HEK293 (cell line): ENCODE results near the gene ZRANB1.

Experiments
- CTCF ChIA-PET: fragments of 350-600 bp; formaldehyde crosslinking; extraction: SDS; loops from one replicate; lab custom pipeline; 2021; ENCODE audit warnings: antibody characterized with exemption; lab: Yijun Ruan, JAX
- POLR2A ChIA-PET: fragments of 300-600 bp; formaldehyde crosslinking; extraction: SDS; loops from one replicate; lab custom pipeline; 2020; ENCODE audit warnings: antibody characterized with exemption, inconsistent platforms; lab: Yijun Ruan, JAX
- H3K27ac ChIP-seq: fragments of 200-500 bp; sonication (Bioruptor generic); 2 replicates; pipeline ENCODE4 v1.5.1; 2014; ENCODE audit warnings: low read depth, low read length, control low read depth, inconsistent platforms; ENCODE audit errors: extremely low read depth
- H3K36me3 ChIP-seq, 2 experiments: fragments of 200-500 bp in 1 of 2; sonication (Bioruptor generic) in 1 of 2; 1 replicate in 1 of 2; 2 replicates in 1 of 2; pipeline ENCODE4 v1.5.1; 2014 to 2017; ENCODE audit warnings: inconsistent platforms in 2 of 2, low read length in 2 of 2; ENCODE audit not compliant: control insufficient read depth in 2 of 2, insufficient read depth in 1 of 2
- H3K4me1 ChIP-seq: fragments of 200-500 bp; sonication (Bioruptor generic); 2 replicates; pipeline ENCODE4 v1.5.1; 2014; ENCODE audit warnings: mild to moderate bottlenecking, low read length, inconsistent platforms; ENCODE audit not compliant: control insufficient read depth, insufficient read depth
- H3K4me3 ChIP-seq: 2 replicates; pipeline ENCODE4 v1.5.1; 2011; ENCODE audit warnings: low read depth, mild to moderate bottlenecking, control low read depth, low read length, moderate library complexity
- H3K9me3 ChIP-seq: fragments of 200-500 bp; sonication (Bioruptor generic); 2 replicates; pipeline ENCODE4 v1.5.1; 2014; ENCODE audit warnings: low read depth, low read length, inconsistent platforms; ENCODE audit not compliant: control insufficient read depth, insufficient read depth
- BCL11A ChIP-seq: fragments of 450-650 bp; formaldehyde crosslinking; IDR thresholded peaks from 2 replicates; pipeline ENCODE4 v1.5.1; 2016; ENCODE audit warnings: low read depth, missing biosample characterization, missing genetic modification characterization
- FEZF1 ChIP-seq: fragments of 450-650 bp; formaldehyde crosslinking; IDR thresholded peaks from 2 replicates; pipeline ENCODE4 v1.5.1; 2016; ENCODE audit warnings: missing biosample characterization, missing genetic modification characterization
- GLI2 ChIP-seq: fragments of 450-650 bp; formaldehyde crosslinking; IDR thresholded peaks from 2 replicates; pipeline ENCODE4; 2017; ENCODE audit warnings: missing biosample characterization, missing genetic modification characterization, low read depth, borderline replicate concordance
- IKZF3 ChIP-seq: fragments of 450-650 bp; IDR thresholded peaks from 2 replicates; pipeline ENCODE4 v1.5.0; 2018; ENCODE audit warnings: missing biosample characterization, mild to moderate bottlenecking, missing genetic modification characterization, moderate library complexity
- MEIS1 ChIP-seq: sonication (generic); formaldehyde crosslinking; IDR thresholded peaks from 2 replicates; pipeline ENCODE4 v1.8.1; 2022; ENCODE audit warnings: missing genetic modification reagents, mild to moderate bottlenecking, borderline replicate concordance
- OSR2 ChIP-seq: fragments of 450-650 bp; formaldehyde crosslinking; IDR thresholded peaks from 2 replicates; pipeline ENCODE4 v1.5.1; 2016; ENCODE audit warnings: missing biosample characterization, missing genetic modification characterization
- ZBTB20 ChIP-seq: fragments of 450-650 bp; formaldehyde crosslinking; IDR thresholded peaks from 2 replicates; pipeline ENCODE4 v1.5.1; 2016; ENCODE audit warnings: missing biosample characterization, missing genetic modification characterization
- ZNF132 ChIP-seq: fragments of 450-650 bp; formaldehyde crosslinking; IDR thresholded peaks from 2 replicates; pipeline ENCODE4 v1.5.1; 2017; ENCODE audit warnings: missing biosample characterization, missing genetic modification characterization, borderline replicate concordance
- ZNF239 ChIP-seq: fragments of 450-650 bp; formaldehyde crosslinking; IDR thresholded peaks from 2 replicates; pipeline ENCODE4 v1.5.1; 2016; ENCODE audit warnings: missing biosample characterization, missing genetic modification characterization
- ZNF416 ChIP-seq: fragments of 450-650 bp; formaldehyde crosslinking; IDR thresholded peaks from 2 replicates; pipeline ENCODE4 v1.5.1; 2016; ENCODE audit warnings: missing biosample characterization, missing genetic modification characterization
- ZNF426 ChIP-seq: fragments of 450-650 bp; formaldehyde crosslinking; IDR thresholded peaks from 2 replicates; pipeline ENCODE4 v1.5.1; 2017; ENCODE audit warnings: missing biosample characterization, missing genetic modification characterization, mild to moderate bottlenecking, inconsistent platforms, moderate library complexity
- ZNF473 ChIP-seq: fragments of 450-650 bp; formaldehyde crosslinking; IDR thresholded peaks from 2 replicates; pipeline ENCODE4 v1.5.1; 2017; ENCODE audit warnings: missing biosample characterization, missing genetic modification characterization
- ZNF501 ChIP-seq: fragments of 450-650 bp; formaldehyde crosslinking; IDR thresholded peaks from 2 replicates; pipeline ENCODE4 v1.5.1; 2016; ENCODE audit warnings: missing biosample characterization, missing genetic modification characterization
- ZNF548 ChIP-seq: fragments of 450-650 bp; formaldehyde crosslinking; IDR thresholded peaks from 2 replicates; pipeline ENCODE4 v1.5.1; 2016; ENCODE audit warnings: missing biosample characterization, missing genetic modification characterization
- ZNF600 ChIP-seq: fragments of 450-650 bp; formaldehyde crosslinking; IDR thresholded peaks from 2 replicates; pipeline ENCODE4 v1.5.1; 2016; ENCODE audit warnings: missing biosample characterization, missing genetic modification characterization
- ZNF654 ChIP-seq: fragments of 450-650 bp; formaldehyde crosslinking; IDR thresholded peaks from 2 replicates; pipeline ENCODE4 v1.5.1; 2016; ENCODE audit warnings: low read depth, missing biosample characterization, missing genetic modification characterization
- ZNF843 ChIP-seq: fragments of 450-650 bp; formaldehyde crosslinking; IDR thresholded peaks from 2 replicates; pipeline ENCODE4 v1.5.1; 2016; ENCODE audit warnings: missing biosample characterization, missing genetic modification characterization
- TF ChIP-seq, protein P1 (sequence below): fragments of 450-650 bp; formaldehyde crosslinking; IDR thresholded peaks from 2 replicates; pipeline ENCODE4 v1.5.1; 2016; ENCODE audit warnings: missing biosample characterization, missing genetic modification characterization
- TF ChIP-seq, protein P2 (sequence below): fragments of 450-650 bp; formaldehyde crosslinking; IDR thresholded peaks from 2 replicates; pipeline ENCODE4 v1.5.1; 2016; ENCODE audit warnings: missing biosample characterization, missing genetic modification characterization
- TF ChIP-seq, protein P3 (sequence below): sonication (generic); formaldehyde crosslinking; IDR thresholded peaks from 2 replicates; pipeline ENCODE4 v1.8.1; 2022; ENCODE audit warnings: mild to moderate bottlenecking, moderate library complexity, missing genetic modification reagents
- TF ChIP-seq, protein P4 (sequence below): fragments of 450-650 bp; formaldehyde crosslinking; IDR thresholded peaks from 2 replicates; pipeline ENCODE4 v1.5.1; 2016; ENCODE audit warnings: missing biosample characterization, missing genetic modification characterization
- TF ChIP-seq, protein P5 (sequence below): IDR thresholded peaks from 2 replicates; pipeline ENCODE4 v1.6.1; 2011; ENCODE audit warnings: mild to moderate bottlenecking, low read depth, low read length, borderline replicate concordance
- TF ChIP-seq, protein P6 (sequence below): fragments of 450-650 bp; formaldehyde crosslinking; IDR thresholded peaks from 2 replicates; pipeline ENCODE4 v1.5.1; 2016; ENCODE audit warnings: missing biosample characterization, missing genetic modification characterization

The ZRANB1 gene

DNA sequence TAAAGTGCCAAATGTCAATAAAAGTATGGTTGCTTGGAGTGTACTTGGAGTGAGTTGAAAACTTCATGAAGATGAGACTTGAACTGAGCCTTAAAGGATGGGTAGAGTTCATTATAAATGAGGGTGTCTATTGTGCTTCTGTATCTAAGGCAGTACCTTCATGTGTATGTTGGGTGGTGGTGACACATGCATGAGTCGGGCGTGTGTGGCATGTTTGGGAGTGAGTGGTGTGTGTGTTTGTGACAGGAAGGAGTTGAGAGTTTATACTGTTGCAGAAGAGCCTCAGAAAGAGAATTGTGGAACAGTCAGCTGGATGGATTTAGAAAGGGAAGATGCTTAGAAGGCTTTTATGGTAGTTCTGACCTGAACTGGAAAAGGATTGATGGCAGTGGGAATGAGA is 6.0 kb upstream of the ZRANB1 start:
- TF ChIP-seq, protein P1, sequence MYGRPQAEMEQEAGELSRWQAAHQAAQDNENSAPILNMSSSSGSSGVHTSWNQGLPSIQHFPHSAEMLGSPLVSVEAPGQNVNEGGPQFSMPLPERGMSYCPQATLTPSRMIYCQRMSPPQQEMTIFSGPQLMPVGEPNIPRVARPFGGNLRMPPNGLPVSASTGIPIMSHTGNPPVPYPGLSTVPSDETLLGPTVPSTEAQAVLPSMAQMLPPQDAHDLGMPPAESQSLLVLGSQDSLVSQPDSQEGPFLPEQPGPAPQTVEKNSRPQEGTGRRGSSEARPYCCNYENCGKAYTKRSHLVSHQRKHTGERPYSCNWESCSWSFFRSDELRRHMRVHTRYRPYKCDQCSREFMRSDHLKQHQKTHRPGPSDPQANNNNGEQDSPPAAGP, result 0 out of 2 replicates have a peak, but pooled peaks have one; percentile 44
- TF ChIP-seq MEIS1 (no peak), ZNF426 (tag by site-specific recombination) (no peak), ZNF473 (tag by site-specific recombination) (no peak), ZNF132 (tag by site-specific recombination) (no peak), ZNF239 (tag by site-specific recombination) (no peak)
- TF ChIP-seq, protein P2, sequence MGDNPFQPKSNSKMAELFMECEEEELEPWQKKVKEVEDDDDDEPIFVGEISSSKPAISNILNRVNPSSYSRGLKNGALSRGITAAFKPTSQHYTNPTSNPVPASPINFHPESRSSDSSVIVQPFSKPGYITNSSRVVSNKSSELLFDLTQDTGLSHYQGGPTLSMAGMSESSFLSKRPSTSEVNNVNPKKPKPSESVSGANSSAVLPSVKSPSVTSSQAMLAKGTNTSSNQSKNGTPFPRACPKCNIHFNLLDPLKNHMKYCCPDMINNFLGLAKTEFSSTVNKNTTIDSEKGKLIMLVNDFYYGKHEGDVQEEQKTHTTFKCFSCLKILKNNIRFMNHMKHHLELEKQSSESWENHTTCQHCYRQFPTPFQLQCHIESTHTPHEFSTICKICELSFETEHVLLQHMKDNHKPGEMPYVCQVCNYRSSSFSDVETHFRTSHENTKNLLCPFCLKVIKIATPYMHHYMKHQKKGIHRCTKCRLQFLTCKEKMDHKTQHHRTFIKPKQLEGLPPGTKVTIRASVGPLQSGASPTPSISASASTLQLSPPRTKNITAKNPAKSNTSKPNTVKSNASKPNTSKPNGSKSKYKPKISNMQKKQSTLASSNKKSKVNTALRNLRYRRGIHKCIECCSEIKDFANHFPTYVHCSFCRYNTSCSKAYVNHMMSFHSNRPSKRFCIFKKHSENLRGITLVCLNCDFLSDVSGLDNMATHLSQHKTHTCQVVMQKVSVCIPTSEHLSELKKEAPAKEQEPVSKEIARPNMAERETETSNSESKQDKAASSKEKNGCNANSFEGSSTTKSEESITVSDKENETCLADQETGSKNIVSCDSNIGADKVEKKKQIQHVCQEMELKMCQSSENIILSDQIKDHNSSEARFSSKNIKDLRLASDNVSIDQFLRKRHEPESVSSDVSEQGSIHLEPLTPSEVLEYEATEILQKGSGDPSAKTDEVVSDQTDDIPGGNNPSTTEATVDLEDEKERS (tag by site-specific recombination), result no peak
- TF ChIP-seq, protein P3, sequence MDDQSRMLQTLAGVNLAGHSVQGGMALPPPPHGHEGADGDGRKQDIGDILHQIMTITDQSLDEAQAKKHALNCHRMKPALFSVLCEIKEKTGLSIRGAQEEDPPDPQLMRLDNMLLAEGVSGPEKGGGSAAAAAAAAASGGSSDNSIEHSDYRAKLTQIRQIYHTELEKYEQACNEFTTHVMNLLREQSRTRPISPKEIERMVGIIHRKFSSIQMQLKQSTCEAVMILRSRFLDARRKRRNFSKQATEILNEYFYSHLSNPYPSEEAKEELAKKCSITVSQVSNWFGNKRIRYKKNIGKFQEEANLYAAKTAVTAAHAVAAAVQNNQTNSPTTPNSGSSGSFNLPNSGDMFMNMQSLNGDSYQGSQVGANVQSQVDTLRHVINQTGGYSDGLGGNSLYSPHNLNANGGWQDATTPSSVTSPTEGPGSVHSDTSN (CRISPR knock-in tag), result no peak
- TF ChIP-seq, protein P4, sequence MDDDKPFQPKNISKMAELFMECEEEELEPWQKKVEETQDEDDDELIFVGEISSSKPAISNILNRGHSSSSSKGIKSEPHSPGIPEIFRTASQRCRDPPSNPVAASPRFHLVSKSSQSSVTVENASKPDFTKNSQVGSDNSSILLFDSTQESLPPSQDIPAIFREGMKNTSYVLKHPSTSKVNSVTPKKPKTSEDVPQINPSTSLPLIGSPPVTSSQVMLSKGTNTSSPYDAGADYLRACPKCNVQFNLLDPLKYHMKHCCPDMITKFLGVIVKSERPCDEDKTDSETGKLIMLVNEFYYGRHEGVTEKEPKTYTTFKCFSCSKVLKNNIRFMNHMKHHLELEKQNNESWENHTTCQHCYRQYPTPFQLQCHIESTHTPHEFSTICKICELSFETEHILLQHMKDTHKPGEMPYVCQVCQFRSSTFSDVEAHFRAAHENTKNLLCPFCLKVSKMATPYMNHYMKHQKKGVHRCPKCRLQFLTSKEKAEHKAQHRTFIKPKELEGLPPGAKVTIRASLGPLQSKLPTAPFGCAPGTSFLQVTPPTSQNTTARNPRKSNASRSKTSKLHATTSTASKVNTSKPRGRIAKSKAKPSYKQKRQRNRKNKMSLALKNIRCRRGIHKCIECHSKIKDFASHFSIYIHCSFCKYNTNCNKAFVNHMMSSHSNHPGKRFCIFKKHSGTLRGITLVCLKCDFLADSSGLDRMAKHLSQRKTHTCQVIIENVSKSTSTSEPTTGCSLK (tag by site-specific recombination), result no peak
- Histone ChIP-seq H3K9me3 (no peaks in the 10 kb centered on the region), H3K27ac (no peak overlapping the region), H3K36me3 (no peaks in the 10 kb centered on the region; a peak in 1 of 3 replicates), H3K4me3 (no peak overlapping the region), H3K4me1 (peaks cover 7% of the 10 kb centered on the region)
- ChIA-PET CTCF (no interaction called here), POLR2A (no interaction called here)

DNA sequence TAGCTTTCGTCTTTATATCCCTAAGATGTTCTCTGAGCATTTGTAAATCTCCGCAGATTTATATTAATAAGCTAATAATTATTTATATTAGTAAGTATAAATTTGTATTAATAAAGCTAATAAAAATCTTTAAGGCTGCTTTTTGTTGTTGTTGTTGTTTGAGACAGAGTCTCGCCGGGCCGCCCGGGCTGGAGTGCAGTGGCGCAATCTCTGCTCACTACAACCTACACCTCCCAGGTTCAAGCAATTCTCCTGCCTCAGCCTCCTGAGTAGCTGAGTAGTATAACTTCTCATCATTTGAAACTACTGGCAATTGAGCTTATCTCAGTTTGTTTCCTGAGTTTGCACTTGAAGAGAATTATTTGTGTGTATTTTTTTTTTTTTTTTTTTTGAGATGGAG is 5.1 kb upstream of the ZRANB1 start:
- ChIA-PET CTCF (no interaction called here), POLR2A (interaction anchor here (0.7 kb wide), 3 partner anchors 29 to 251 kb away, joined by 3 to 6 read pairs (median 3); no protein-coding TSS in a partner anchor)

DNA sequence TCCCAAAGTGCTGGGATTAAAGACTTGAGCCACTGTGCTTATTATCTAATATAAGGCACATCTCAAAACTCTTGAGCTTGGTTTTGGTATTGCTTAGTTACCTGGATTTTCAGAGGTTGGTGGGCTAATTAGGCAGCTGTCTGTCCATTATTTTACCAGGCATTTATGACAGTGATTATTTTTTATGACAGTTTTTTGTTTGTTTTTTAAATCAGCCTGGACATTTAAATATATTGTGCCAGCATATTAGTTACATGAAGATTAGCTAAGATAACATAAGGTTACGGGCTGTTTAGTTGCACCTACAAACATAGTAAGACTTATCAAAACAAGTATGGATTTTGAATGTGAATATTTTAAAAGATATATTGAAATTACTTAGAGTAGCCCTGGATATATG is 2.6 kb upstream of the ZRANB1 start:
- POLR2A ChIA-PET, result interaction anchor here (0.6 to 0.7 kb wide), 2 partner anchors 10 to 360 kb away, joined by 3 read pairs; no protein-coding TSS in a partner anchor
- no peaks in the 10 kb centered on the region for H3K9me3 ChIP-seq
- H3K4me3 ChIP-seq, result no peak overlapping the region
- H3K4me1 ChIP-seq, result peaks cover 9% of the 10 kb centered on the region
- peaks cover 0 to 6% of the 10 kb centered on the region in 2 experiments; a peak in 1 of 3 replicates for H3K36me3 ChIP-seq
- no peak overlapping the region for H3K27ac ChIP-seq
- CTCF ChIA-PET, result no interaction called here
- TF ChIP-seq, protein P5, sequence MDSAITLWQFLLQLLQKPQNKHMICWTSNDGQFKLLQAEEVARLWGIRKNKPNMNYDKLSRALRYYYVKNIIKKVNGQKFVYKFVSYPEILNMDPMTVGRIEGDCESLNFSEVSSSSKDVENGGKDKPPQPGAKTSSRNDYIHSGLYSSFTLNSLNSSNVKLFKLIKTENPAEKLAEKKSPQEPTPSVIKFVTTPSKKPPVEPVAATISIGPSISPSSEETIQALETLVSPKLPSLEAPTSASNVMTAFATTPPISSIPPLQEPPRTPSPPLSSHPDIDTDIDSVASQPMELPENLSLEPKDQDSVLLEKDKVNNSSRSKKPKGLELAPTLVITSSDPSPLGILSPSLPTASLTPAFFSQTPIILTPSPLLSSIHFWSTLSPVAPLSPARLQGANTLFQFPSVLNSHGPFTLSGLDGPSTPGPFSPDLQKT, result no peak
- TF ChIP-seq FEZF1 (tag by site-specific recombination), result 0 out of 2 replicates have a peak, but pooled peaks have one; percentile 24
- 0 out of 2 replicates have a peak, but pooled peaks have one; percentile 16 for TF ChIP-seq IKZF3
- no peak for TF ChIP-seq ZNF416
- TF ChIP-seq ZNF501 (tag by site-specific recombination), result no peak
- TF ChIP-seq ZBTB20 (tag by site-specific recombination), result no peak
- peak; percentile 56; the same call in 1 of the 2 replicates for TF ChIP-seq ZNF843 (tag by site-specific recombination)
- TF ChIP-seq ZNF654 (tag by site-specific recombination), result no peak
- TF ChIP-seq, protein P6, sequence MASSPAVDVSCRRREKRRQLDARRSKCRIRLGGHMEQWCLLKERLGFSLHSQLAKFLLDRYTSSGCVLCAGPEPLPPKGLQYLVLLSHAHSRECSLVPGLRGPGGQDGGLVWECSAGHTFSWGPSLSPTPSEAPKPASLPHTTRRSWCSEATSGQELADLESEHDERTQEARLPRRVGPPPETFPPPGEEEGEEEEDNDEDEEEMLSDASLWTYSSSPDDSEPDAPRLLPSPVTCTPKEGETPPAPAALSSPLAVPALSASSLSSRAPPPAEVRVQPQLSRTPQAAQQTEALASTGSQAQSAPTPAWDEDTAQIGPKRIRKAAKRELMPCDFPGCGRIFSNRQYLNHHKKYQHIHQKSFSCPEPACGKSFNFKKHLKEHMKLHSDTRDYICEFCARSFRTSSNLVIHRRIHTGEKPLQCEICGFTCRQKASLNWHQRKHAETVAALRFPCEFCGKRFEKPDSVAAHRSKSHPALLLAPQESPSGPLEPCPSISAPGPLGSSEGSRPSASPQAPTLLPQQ (tag by site-specific recombination), result no peak

More for the DNA sequence above, 5.1 kb upstream of the ZRANB1 start:
- Histone ChIP-seq H3K4me1 (peaks cover 7% of the 10 kb centered on the region), H3K9me3 (no peaks in the 10 kb centered on the region), H3K4me3 (no peak overlapping the region), H3K27ac (no peak overlapping the region), H3K36me3 (no peaks in the 10 kb centered on the region)
- TF ChIP-seq ZNF600 (tag by site-specific recombination), result 0 out of 2 replicates have a peak, but pooled peaks have one; percentile 16
- TF ChIP-seq ZNF548 (tag by site-specific recombination), result no peak
- peak; percentile 47; the same call in 1 of the 2 replicates for TF ChIP-seq OSR2 (tag by site-specific recombination)
- no peak for TF ChIP-seq ZNF473 (tag by site-specific recombination)
- TF ChIP-seq BCL11A (tag by site-specific recombination), result no peak
- TF ChIP-seq GLI2 (tag by site-specific recombination), result no peak
